B cell (primary cell): ENCODE results near the gene GIMAP8.

ENCODE experiments used
- CTCF ChIP-seq: fragments of 200-600 bp; IDR thresholded peaks from one replicate; pipeline ENCODE4 v1.8.0; 2022; ENCODE audit warnings: antibody characterized with exemption, mild to moderate bottlenecking
- EZH2 ChIP-seq: IDR thresholded peaks from 2 replicates; pipeline ENCODE4 v1.6.1; 2012; ENCODE audit warnings: borderline replicate concordance, low read depth, mild to moderate bottlenecking, moderate library complexity, low read length; ENCODE audit not compliant: insufficient read depth, poor library complexity, severe bottlenecking

DNA sequence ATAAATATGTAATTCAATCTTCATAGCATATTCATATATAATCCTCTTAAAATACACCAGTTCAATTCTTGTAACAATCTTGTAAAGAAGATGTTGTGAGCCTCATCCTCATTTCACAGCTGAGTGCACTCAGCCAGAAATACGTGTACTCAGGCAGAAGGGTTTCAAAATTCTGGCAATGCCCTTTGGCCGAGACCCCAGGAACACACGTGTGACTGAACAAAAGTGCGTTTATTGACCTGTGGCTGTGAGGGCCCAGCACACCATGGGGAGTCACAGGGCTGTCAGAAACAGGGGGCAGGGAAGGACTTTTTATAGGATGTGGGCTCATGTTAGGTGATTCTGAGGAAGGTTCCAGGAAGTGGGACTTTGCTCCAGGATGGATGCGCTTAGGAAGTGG lies 21.5 kb downstream of the GIMAP8 start:
- TF ChIP-seq EZH2 = no peak
- TF ChIP-seq CTCF = no peak
